Measurements from ENCODE around the gene RPL18A.

DNA sequence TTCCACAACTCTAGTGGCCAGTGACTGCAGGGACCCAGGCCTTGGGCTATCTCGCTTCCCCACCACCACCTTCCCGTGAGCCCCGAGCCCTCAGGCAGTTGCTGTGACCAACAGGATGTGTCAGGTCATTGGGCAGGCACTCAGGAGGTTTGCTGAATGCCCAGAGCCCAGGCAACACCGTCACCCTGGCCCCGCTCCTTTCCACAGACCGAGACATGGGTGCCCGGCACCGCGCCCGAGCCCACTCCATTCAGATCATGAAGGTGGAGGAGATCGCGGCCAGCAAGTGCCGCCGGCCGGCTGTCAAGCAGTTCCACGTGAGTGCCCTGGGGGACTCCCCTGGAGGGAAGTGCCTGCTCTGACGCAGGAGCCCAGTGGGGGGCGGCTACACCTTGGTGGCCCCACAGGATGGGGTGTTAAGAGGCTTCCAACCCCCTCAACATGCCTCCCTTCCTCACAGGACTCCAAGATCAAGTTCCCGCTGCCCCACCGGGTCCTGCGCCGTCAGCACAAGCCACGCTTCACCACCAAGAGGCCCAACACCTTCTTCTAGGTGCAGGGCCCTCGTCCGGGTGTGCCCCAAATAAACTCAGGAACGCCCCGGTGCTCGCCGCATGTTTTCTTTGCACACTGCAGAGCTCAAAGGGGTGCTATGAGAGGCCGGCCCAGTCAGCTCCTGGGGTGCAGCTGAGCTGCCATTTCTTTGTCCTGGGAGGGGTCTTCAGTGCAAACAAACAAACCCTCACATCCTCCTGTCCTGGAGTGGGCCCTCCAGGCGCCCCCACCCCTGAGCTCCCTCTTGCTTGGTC lies 3.2 kb downstream of the RPL18A start:
- TF ChIP-seq, protein P1, sequence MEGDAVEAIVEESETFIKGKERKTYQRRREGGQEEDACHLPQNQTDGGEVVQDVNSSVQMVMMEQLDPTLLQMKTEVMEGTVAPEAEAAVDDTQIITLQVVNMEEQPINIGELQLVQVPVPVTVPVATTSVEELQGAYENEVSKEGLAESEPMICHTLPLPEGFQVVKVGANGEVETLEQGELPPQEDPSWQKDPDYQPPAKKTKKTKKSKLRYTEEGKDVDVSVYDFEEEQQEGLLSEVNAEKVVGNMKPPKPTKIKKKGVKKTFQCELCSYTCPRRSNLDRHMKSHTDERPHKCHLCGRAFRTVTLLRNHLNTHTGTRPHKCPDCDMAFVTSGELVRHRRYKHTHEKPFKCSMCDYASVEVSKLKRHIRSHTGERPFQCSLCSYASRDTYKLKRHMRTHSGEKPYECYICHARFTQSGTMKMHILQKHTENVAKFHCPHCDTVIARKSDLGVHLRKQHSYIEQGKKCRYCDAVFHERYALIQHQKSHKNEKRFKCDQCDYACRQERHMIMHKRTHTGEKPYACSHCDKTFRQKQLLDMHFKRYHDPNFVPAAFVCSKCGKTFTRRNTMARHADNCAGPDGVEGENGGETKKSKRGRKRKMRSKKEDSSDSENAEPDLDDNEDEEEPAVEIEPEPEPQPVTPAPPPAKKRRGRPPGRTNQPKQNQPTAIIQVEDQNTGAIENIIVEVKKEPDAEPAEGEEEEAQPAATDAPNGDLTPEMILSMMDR (conservative IDR thresholded peaks at IDR 0.05 in 1 of 2, IDR thresholded peaks at IDR 0.05 in 1 of 2; ENCODE audit: extremely low read depth in 1 of 2, insufficient read depth in 1 of 2, low read depth in 1 of 2, low read length in 2 of 2) = no peak
- no peak for TF ChIP-seq EZH2 (IDR thresholded peaks at IDR 0.05; ENCODE audit: borderline replicate concordance, low read length)
